ENCODE data around the gene LMNA.
A peak's percentile ranks its signal among the peaks of the same experiment; 100 is the strongest.

LMNA gene

GRCh38 chr1:156077430-156077760, 37.1 kb upstream of the LMNA start:
- TF ChIP-seq CTCF (conservative IDR thresholded peaks at IDR 0.05; ENCODE audit: low read depth, low read length): no peak
- no peak overlapping the region for H3K4me3 ChIP-seq (ENCODE audit: low read length)
- DNase-seq (ENCODE audit: low read depth): no peak

DNA sequence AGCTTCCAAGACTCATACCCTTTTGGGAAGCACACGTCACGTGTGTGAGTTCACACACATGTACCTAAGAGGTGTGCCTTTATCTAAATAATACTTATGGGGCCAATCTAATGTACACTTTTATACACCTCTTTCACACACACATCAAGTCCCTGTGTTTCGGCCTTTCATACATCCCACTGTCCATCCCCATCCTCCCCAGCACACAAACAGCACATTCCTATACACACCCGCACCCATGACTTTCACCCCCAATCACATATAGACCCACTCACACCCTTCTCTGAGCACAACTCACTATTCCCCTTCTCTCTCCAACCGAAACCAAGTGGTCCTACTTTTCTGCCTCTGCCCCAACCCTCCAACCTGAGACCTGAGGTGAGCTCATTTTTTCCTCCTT, 35.8 kb upstream of the LMNA start:
- H3K4me3 ChIP-seq (ENCODE audit: low read length): peak overlapping the region; percentile 11
- no peak for DNase-seq (ENCODE audit: low read depth)
- no peak for TF ChIP-seq CTCF (conservative IDR thresholded peaks at IDR 0.05; ENCODE audit: low read depth, low read length)

- no peak for DNase-seq (ENCODE audit: low read depth)
- TF ChIP-seq CTCF (conservative IDR thresholded peaks at IDR 0.05; ENCODE audit: low read depth, low read length): no peak
- H3K4me3 ChIP-seq (ENCODE audit: low read length): peak overlapping the region; percentile 88
Measured at GRCh38 chr1:156079762-156080161, 34.7 kb upstream of the LMNA start.

DNA sequence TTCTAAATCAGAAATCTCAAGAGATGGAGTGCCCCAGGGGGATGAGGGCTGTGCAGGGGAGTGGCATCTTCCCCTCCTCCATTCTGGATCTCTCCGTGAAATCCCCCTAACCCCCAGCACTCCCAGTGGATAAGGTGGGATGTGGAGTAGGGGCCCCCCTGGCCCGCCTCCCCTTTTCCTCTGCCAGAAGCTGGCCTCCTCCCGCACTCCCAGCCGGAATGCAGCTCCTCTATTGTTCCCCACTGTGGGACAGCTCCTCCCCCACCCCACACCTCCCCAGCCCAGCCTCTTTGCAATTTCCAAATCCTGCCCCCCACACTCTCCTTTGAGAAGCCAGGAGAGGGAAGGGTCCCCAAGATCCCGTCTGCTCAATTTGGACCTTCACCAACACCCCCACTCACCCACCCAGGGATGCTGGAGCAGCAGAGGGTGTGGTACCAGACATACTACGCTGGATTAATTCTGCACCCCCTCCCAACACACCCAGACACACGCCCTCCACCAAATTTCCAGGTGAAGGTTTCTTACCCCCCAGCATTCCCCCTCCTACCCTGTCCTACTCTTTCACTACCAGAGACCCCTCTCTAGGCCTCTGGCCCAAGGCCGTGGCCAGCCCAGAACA, 34.2 kb upstream of the LMNA start:
- H3K4me3 ChIP-seq (ENCODE audit: low read length): peak overlapping the region; percentile 88
- TF ChIP-seq CTCF (conservative IDR thresholded peaks at IDR 0.05; ENCODE audit: low read depth, low read length): no peak
- no peak for DNase-seq (ENCODE audit: low read depth)

- TF ChIP-seq CTCF (conservative IDR thresholded peaks at IDR 0.05; ENCODE audit: low read depth, low read length): no peak
- DNase-seq (ENCODE audit: low read depth): no peak
- H3K4me3 ChIP-seq (ENCODE audit: low read length): peak overlapping the region; percentile 88
Measured at GRCh38 chr1:156080863-156081179, 33.7 kb upstream of the LMNA start.

- no peak for TF ChIP-seq CTCF (conservative IDR thresholded peaks at IDR 0.05; ENCODE audit: low read depth, low read length)
- peak overlapping the region; percentile 88 for H3K4me3 ChIP-seq (ENCODE audit: low read length)
- DNase-seq (ENCODE audit: low read depth): no peak
Measured at GRCh38 chr1:156081180-156081916, 33.2 kb upstream of the LMNA start.

- H3K4me3 ChIP-seq (ENCODE audit: low read length): peak overlapping the region; percentile 88
- no peak for DNase-seq (ENCODE audit: low read depth)
- TF ChIP-seq CTCF (conservative IDR thresholded peaks at IDR 0.05; ENCODE audit: low read depth, low read length): no peak
Measured at GRCh38 chr1:156081917-156082308, 32.6 kb upstream of the LMNA start.

All from retinal pigment epithelial cell (primary cell).